IMR-90 (cell line): ENCODE results near the gene ACKR2. TPM values are rescaled to one million over a fixed set of nuclear protein-coding genes. Genes with fewer than 3 reads are reported as not detected.

Experiments
- ATAC-seq: fragments of 200-7000 bp; cut with Tn5 transposase; 2 replicates; pipeline ENCODE4 v1.9.1; 2020; ENCODE audit warnings: low read depth, mild to moderate bottlenecking, moderate library complexity
- BruUV-seq: library from RNA; stranded (reverse); fragments of 400-500 nt; replicated peaks from 2 replicates; lab custom pipeline; 2021; lab: Mats Ljungman, UMichigan
- CTCF ChIA-PET: fragments of 300-600 bp; formaldehyde crosslinking; extraction: SDS; loops from one replicate; lab custom pipeline; 2021; ENCODE audit warnings: antibody characterized with exemption; lab: Yijun Ruan, JAX
- POLR2A ChIA-PET: fragments of 300-600 bp; sonication (Branson Sonifier 250); formaldehyde crosslinking; loops from one replicate; lab custom pipeline; 2022; ENCODE audit warnings: antibody characterized with exemption; ENCODE audit not compliant: unreplicated experiment; lab: Charles Lee
- DNase-seq: peaks from one replicate; pipeline ENCODE4 v3.0.0; 2013
- H2AFZ ChIP-seq: replicated peaks from 2 replicates; pipeline ENCODE3; 2013; ENCODE audit warnings: low read length, mild to moderate bottlenecking; ENCODE audit not compliant: poor library complexity
- H2AK5ac ChIP-seq: 2 replicates; pipeline ENCODE4 v1.6.1; 2013; ENCODE audit warnings: low read depth, low read length, inconsistent platforms
- H2AK9ac ChIP-seq: replicated peaks from 2 replicates; pipeline ENCODE3; 2013; ENCODE audit warnings: mild to moderate bottlenecking, low read depth, low read length, moderate library complexity; ENCODE audit not compliant: poor library complexity
- H2BK120ac ChIP-seq: 2 replicates; pipeline ENCODE4 v1.6.1; 2013; ENCODE audit warnings: low read depth, low read length, inconsistent platforms
- H2BK15ac ChIP-seq: 3 replicates; pipeline ENCODE4 v1.6.1; 2013; ENCODE audit warnings: low read depth, low read length, inconsistent platforms
- H2BK20ac ChIP-seq: 2 replicates; pipeline ENCODE4 v1.6.1; 2013; ENCODE audit warnings: low read depth, mild to moderate bottlenecking, inconsistent platforms, low read length, moderate library complexity
- H2BK5ac ChIP-seq: 2 replicates; pipeline ENCODE4 v1.6.1; 2013; ENCODE audit warnings: mild to moderate bottlenecking, low read depth, low read length, inconsistent platforms; ENCODE audit not compliant: poor library complexity, severe bottlenecking
- H3K14ac ChIP-seq: replicated peaks from 2 replicates; pipeline ENCODE4 v1.6.1; 2013; ENCODE audit warnings: low read depth, low read length, inconsistent platforms
- H3K18ac ChIP-seq: 2 replicates; pipeline ENCODE4 v1.6.1; 2013; ENCODE audit warnings: low read depth, low read length, control low read depth
- H3K23ac ChIP-seq: 2 replicates; pipeline ENCODE4 v1.6.1; 2013; ENCODE audit warnings: low read depth, low read length, inconsistent platforms
- H3K27ac ChIP-seq: 2 replicates; pipeline ENCODE4 v1.5.1; 2013; ENCODE audit warnings: mild to moderate bottlenecking, control low read depth, low read length; ENCODE audit not compliant: insufficient read depth
- H3K27me3 ChIP-seq: 2 replicates; pipeline ENCODE4 v1.6.1; 2013; ENCODE audit warnings: low read length; ENCODE audit not compliant: control insufficient read depth, insufficient read depth
- H3K36me3 ChIP-seq: 2 replicates; pipeline ENCODE4 v1.6.1; 2013; ENCODE audit warnings: low read length, mixed read lengths; ENCODE audit not compliant: control insufficient read depth, insufficient read depth
- H3K4ac ChIP-seq: 2 replicates; pipeline ENCODE4 v1.6.1; 2013; ENCODE audit warnings: low read depth, low read length, inconsistent platforms
- H3K4me1 ChIP-seq: 2 replicates; pipeline ENCODE4 v1.6.1; 2013; ENCODE audit warnings: low read length, mixed read lengths; ENCODE audit not compliant: control insufficient read depth, insufficient read depth
- H3K4me2 ChIP-seq: 2 replicates; pipeline ENCODE4 v1.6.1; 2013; ENCODE audit warnings: low read depth, mild to moderate bottlenecking, control low read depth, low read length, moderate library complexity
- H3K4me3 ChIP-seq: 2 replicates; pipeline ENCODE4 v1.5.1; 2013; ENCODE audit warnings: low read depth, mild to moderate bottlenecking, control low read depth, low read length, moderate library complexity; ENCODE audit not compliant: insufficient read depth
- H3K56ac ChIP-seq: 2 replicates; pipeline ENCODE4 v1.6.1; 2013; ENCODE audit warnings: low read length, inconsistent platforms; ENCODE audit not compliant: insufficient read depth; ENCODE audit errors: extremely low read depth
- H3K79me1 ChIP-seq, 2 experiments: 2 replicates each; pipeline ENCODE4 v1.6.1; 2013; ENCODE audit warnings: low read length in 2 of 2, inconsistent platforms in 1 of 2, low read depth in 1 of 2
- H3K9ac ChIP-seq: 2 replicates; pipeline ENCODE4 v1.6.1; 2013; ENCODE audit warnings: low read depth, low read length, control low read depth
- H3K9me1 ChIP-seq: 2 replicates; pipeline ENCODE4 v1.6.1; 2013; ENCODE audit warnings: low read length, inconsistent platforms; ENCODE audit not compliant: insufficient read depth
- H3K9me3 ChIP-seq: 2 replicates; pipeline ENCODE4 v1.6.1; 2013; ENCODE audit warnings: low read length; ENCODE audit not compliant: control insufficient read depth, insufficient read depth
- H4K20me1 ChIP-seq: 2 replicates; pipeline ENCODE4 v1.6.1; 2013; ENCODE audit warnings: low read length, inconsistent platforms; ENCODE audit not compliant: insufficient read depth
- H4K5ac ChIP-seq: 2 replicates; pipeline ENCODE4 v1.6.1; 2013; ENCODE audit warnings: mild to moderate bottlenecking, low read depth, low read length, control low read depth
- H4K8ac ChIP-seq, 2 experiments: 2 replicates each; pipeline ENCODE4 v1.6.1; 2013; ENCODE audit warnings: low read depth in 2 of 2, low read length in 2 of 2, control low read depth in 1 of 2, inconsistent platforms in 1 of 2
- H4K91ac ChIP-seq: 2 replicates; pipeline ENCODE4 v1.6.1; 2013; ENCODE audit warnings: low read depth, low read length, inconsistent platforms; ENCODE audit not compliant: insufficient read depth
- BHLHE40 ChIP-seq: fragments of 150-350 bp; IDR thresholded peaks from 2 replicates; pipeline ENCODE4 v1.6.1; 2016; ENCODE audit warnings: mild to moderate bottlenecking, low read depth, low read length
- CEBPB ChIP-seq: IDR thresholded peaks from 2 replicates; pipeline ENCODE4 v1.6.1; 2012; ENCODE audit warnings: low read depth, low read length, improper control_type of control experiment
- CHD1 ChIP-seq: IDR thresholded peaks from 2 replicates; pipeline ENCODE4 v1.6.1; 2012; ENCODE audit warnings: low read depth, low read length, improper control_type of control experiment
- CTCF ChIP-seq: conservative IDR thresholded peaks from 2 replicates; pipeline ENCODE4 v1.5.1; 2012; ENCODE audit warnings: mild to moderate bottlenecking, low read depth, low read length, improper control_type of control experiment
- FOS ChIP-seq: fragments of 150-350 bp; IDR thresholded peaks from 2 replicates; pipeline ENCODE4 v1.6.1; 2016; ENCODE audit warnings: low read depth, low read length
- MAFK ChIP-seq: IDR thresholded peaks from 2 replicates; pipeline ENCODE4 v1.6.1; 2012; ENCODE audit warnings: low read depth, low read length, improper control_type of control experiment
- MAZ ChIP-seq: IDR thresholded peaks from 2 replicates; pipeline ENCODE4 v1.6.1; 2012; ENCODE audit warnings: low read depth, mild to moderate bottlenecking, low read length, improper control_type of control experiment, moderate library complexity, borderline replicate concordance
- MXI1 ChIP-seq: IDR thresholded peaks from 2 replicates; pipeline ENCODE4 v1.6.1; 2012; ENCODE audit warnings: low read depth, mild to moderate bottlenecking, low read length, moderate library complexity, borderline replicate concordance
- NFE2L2 ChIP-seq: fragments of 150-350 bp; IDR thresholded peaks from 2 replicates; pipeline ENCODE4 v1.6.1; 2016; ENCODE audit warnings: low read depth, mild to moderate bottlenecking, low read length
- POLR2A ChIP-seq: IDR thresholded peaks from 2 replicates; pipeline ENCODE4 v1.6.1; 2012; ENCODE audit warnings: mild to moderate bottlenecking, low read depth, low read length
- RAD21 ChIP-seq: IDR thresholded peaks from 2 replicates; pipeline ENCODE4 v1.6.1; 2012; ENCODE audit warnings: low read length, improper control_type of control experiment
- RCOR1 ChIP-seq: IDR thresholded peaks from 2 replicates; pipeline ENCODE4 v1.6.1; 2012; ENCODE audit warnings: mild to moderate bottlenecking, low read length, improper control_type of control experiment; ENCODE audit not compliant: insufficient replicate concordance
- RFX5 ChIP-seq: IDR thresholded peaks from 2 replicates; pipeline ENCODE4 v1.8.0; 2012; ENCODE audit warnings: low read depth, mild to moderate bottlenecking, low read length, moderate library complexity
- SMC3 ChIP-seq: fragments of 150-350 bp; IDR thresholded peaks from 2 replicates; pipeline ENCODE4 v1.6.1; 2016; ENCODE audit warnings: low read depth, mild to moderate bottlenecking, antibody characterized with exemption, low read length, moderate library complexity
- USF2 ChIP-seq: fragments of 150-350 bp; IDR thresholded peaks from 2 replicates; pipeline ENCODE4 v1.6.1; 2017; ENCODE audit warnings: mild to moderate bottlenecking, antibody characterized with exemption, low read length, low read depth
- WGBS, 2 experiments: methylation state at CpG; one replicate each; pipeline versions ENCODE4 v1.1.5 to v1.1.7; 2013; ENCODE audit warnings: missing lambda C conversion rate in 2 of 2; ENCODE audit not compliant: insufficient read length in 1 of 2; ENCODE audit errors: extremely low coverage in 2 of 2; 5-methylcytosine and 5-hydroxymethylcytosine counted together
- dilution Hi-C: fragments of 300-500 bp; cut with HindIII; formaldehyde crosslinking; loops from one replicate; pipeline ENCODE4 v1.14.3; 2018; ENCODE audit warnings: low sequenced_read_pairs; ENCODE audit not compliant: unreplicated experiment
- in situ Hi-C: fragments of 300-500 bp; cut with MboI; formaldehyde crosslinking; loops from 3 replicates; pipeline ENCODE4 v1.14.3; 2019; ENCODE audit warnings: low sequenced_read_pairs, inconsistent platforms, mixed read lengths
- intact Hi-C: fragments of 100-400 bp; cut with micrococcal nuclease; formaldehyde crosslinking; loops from 2 replicates; pipeline ENCODE4 v1.10.0; 2022
- polyA plus RNA-seq, 3 experiments: library from polyadenylated mRNA; depleted of rRNA; stranded (reverse); fragments of >200 nt; gene quantifications; 2 replicates each; pipeline ENCODE4 v1.2.3, GENCODE V29; 2012; ENCODE audit warnings: low replicate concordance in 1 of 3
- total RNA-seq: library from RNA; depleted of rRNA; stranded (reverse); fragments of >200 nt; gene quantifications from 2 replicates; pipeline ENCODE4 v1.2.3, GENCODE V29; 2012
- TF ChIP-seq, protein P1 (sequence below): fragments of 150-350 bp; IDR thresholded peaks from 2 replicates; pipeline ENCODE4 v1.6.1; 2016; ENCODE audit warnings: low read depth, mild to moderate bottlenecking, low read length, moderate library complexity, borderline replicate concordance

ACKR2 gene
- total and polyA plus RNA-seq, 2 of the 4 experiments (the other 2 are of a cell fraction) = 0.10 TPM; not detected in 1

DNA sequence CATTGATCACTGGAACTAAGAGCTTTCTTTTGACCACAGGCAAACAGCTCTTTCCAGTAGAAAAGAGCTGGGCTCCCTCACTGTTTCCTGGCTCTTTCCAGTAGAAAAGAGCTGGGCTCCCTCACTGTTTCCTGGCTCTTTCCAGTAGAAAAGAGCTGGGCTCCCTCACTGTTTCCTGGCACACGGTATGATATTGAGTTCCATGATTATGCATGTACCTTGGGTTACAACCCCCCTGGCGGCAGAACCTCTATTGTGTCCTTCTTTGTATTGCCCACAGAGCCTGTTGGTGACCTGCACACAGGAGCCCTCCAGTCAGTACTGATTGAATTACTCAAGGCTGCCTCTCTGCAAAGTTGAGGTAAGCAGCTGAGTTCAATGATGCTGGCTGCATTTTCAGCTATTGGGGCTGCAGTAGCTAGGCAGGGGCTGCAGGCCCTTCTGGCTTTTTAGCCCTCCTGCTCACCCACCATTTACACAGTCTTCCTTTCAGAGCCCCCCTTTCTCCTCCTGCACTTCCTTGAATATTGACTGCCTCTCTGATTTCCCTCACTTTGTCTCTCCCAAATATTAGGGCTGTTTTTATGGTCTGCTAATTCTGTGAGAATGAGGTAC is 10.2 kb downstream of the ACKR2 start:
- no peak overlapping the region for H3K9ac ChIP-seq
- CTCF ChIA-PET = interaction anchor here (0.8 kb wide), 1 partner anchor 12 kb away, joined by 4 read pairs; no protein-coding TSS in a partner anchor

More for the DNA sequence above, 10.2 kb downstream of the ACKR2 start:
- Histone ChIP-seq H3K4ac (no peak overlapping the region), H2BK15ac (no peak overlapping the region), H3K18ac (no peak overlapping the region), H3K4me3 (no peak overlapping the region), H2AK5ac (no peak overlapping the region), H3K79me1 (no peaks in the 10 kb centered on the region), H3K36me3 (no peaks in the 10 kb centered on the region), H4K91ac (no peak overlapping the region), H3K23ac (no peak overlapping the region), H3K4me2 (no peak overlapping the region), H3K14ac (no peak overlapping the region), H3K9me1 (peaks cover 4% of the 10 kb centered on the region; the same call in 1 of the 2 replicates), H2BK20ac (no peak overlapping the region), H3K27ac (no peak overlapping the region), H3K4me1 (peaks cover 5% of the 10 kb centered on the region), H2AFZ (no peak overlapping the region), H4K20me1 (no peaks in the 10 kb centered on the region), H2BK5ac (no peak overlapping the region), H3K27me3 (peaks cover 14% of the 10 kb centered on the region), H2AK9ac (no peak overlapping the region), H2BK120ac (no peak overlapping the region), H4K8ac (no peak overlapping the region), H4K5ac (no peak overlapping the region), H3K9me3 (no peaks in the 10 kb centered on the region), H3K56ac (no peak overlapping the region)
- ATAC-seq (no peak), DNase-seq (no peak)
- intact Hi-C loops (no loop called here), in situ Hi-C loops (no loop called here), dilution Hi-C loops (no loop called here)
- no CpG with 5 or more reads among the region's 2 CpGs for WGBS, 2 experiments
- POLR2A ChIA-PET = no interaction called here
- TF ChIP-seq CEBPB = no peak
- TF ChIP-seq MAFK = no peak
- TF ChIP-seq POLR2A = no peak
- no peak for TF ChIP-seq MXI1
- TF ChIP-seq FOS = no peak
- no peak for TF ChIP-seq USF2
- TF ChIP-seq BHLHE40 = no peak
- TF ChIP-seq RFX5 = no peak
- TF ChIP-seq RCOR1 = no peak
- TF ChIP-seq, protein P1, sequence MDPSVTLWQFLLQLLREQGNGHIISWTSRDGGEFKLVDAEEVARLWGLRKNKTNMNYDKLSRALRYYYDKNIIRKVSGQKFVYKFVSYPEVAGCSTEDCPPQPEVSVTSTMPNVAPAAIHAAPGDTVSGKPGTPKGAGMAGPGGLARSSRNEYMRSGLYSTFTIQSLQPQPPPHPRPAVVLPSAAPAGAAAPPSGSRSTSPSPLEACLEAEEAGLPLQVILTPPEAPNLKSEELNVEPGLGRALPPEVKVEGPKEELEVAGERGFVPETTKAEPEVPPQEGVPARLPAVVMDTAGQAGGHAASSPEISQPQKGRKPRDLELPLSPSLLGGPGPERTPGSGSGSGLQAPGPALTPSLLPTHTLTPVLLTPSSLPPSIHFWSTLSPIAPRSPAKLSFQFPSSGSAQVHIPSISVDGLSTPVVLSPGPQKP = no peak
- no peak for TF ChIP-seq CHD1
- no peak for TF ChIP-seq MAZ
- no peak for TF ChIP-seq CTCF
- no peak for TF ChIP-seq SMC3
- TF ChIP-seq RAD21 = no peak
- TF ChIP-seq NFE2L2 = no peak
- BruUV-seq = no TSS peak
